OCI-LY1 (cell line): ENCODE measurements around the gene TNFAIP3.

Experiments used
- EZH2 ChIP-seq: fragments of 200-600 bp; sonication (generic), shearing (Covaris generic); IDR thresholded peaks from 2 replicates; pipeline ENCODE4 v1.8.0; 2017; ENCODE audit warnings: borderline replicate concordance, mixed run types, mild to moderate bottlenecking, antibody characterized with exemption, low read length, moderate library complexity, mixed read lengths
- TF ChIP-seq, protein P1 (sequence below): fragments of 200-600 bp; sonication (generic), shearing (Covaris generic); IDR thresholded peaks from 2 replicates; pipeline ENCODE4 v1.5.1; 2017; ENCODE audit warnings: mild to moderate bottlenecking, antibody characterized with exemption, low read length, moderate library complexity, mixed read lengths

- no peak for TF ChIP-seq EZH2
- TF ChIP-seq, protein P1, sequence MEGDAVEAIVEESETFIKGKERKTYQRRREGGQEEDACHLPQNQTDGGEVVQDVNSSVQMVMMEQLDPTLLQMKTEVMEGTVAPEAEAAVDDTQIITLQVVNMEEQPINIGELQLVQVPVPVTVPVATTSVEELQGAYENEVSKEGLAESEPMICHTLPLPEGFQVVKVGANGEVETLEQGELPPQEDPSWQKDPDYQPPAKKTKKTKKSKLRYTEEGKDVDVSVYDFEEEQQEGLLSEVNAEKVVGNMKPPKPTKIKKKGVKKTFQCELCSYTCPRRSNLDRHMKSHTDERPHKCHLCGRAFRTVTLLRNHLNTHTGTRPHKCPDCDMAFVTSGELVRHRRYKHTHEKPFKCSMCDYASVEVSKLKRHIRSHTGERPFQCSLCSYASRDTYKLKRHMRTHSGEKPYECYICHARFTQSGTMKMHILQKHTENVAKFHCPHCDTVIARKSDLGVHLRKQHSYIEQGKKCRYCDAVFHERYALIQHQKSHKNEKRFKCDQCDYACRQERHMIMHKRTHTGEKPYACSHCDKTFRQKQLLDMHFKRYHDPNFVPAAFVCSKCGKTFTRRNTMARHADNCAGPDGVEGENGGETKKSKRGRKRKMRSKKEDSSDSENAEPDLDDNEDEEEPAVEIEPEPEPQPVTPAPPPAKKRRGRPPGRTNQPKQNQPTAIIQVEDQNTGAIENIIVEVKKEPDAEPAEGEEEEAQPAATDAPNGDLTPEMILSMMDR: no peak
These were observed 42.5 kb downstream of the TNFAIP3 start for GRCh38 chr6:137909533-137909932.
